Measurements from ENCODE around the gene NAT8. TPM values are rescaled to one million over a fixed set of nuclear protein-coding genes. Genes with fewer than 3 reads are reported as not detected.
A peak's percentile ranks its signal among the peaks of the same experiment; 100 is the strongest.
"Not testable (repeated sequence)": the region's sequence is repeated elsewhere in the genome, so short reads cannot be mapped to it uniquely, and the experiment has no call there.

Gene NAT8
- total RNA-seq, 2 experiments from 2014 or later: not detected

DNA sequence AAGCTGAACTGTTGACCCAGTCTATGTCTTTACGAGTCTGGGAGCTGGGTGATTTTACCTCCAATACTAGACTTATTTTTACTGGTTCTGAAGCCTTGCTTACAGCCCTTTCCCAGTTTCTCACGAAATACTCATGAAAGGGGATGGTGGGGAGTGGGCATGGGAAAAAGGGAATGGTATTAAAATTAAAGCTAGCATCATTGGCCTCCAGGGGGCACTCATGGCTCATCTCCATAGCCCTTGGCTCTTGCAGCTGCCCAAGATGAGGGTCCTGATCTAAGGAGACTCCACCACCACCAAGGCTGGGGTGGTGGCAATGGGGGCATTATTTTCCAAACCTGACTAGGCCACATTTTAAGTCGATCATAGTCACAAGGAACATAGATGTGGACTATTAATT, 22.3 kb downstream of the NAT8 start:
- H3K4me1 Mint-ChIP-seq (ENCODE audit: low read depth); H3K9me3 Mint-ChIP-seq; H3K36me3 Mint-ChIP-seq (ENCODE audit: low read depth); H3K4me3 Mint-ChIP-seq; H3K27me3 Mint-ChIP-seq; ATAC-seq; H3K27ac Mint-ChIP-seq; POLR2A ChIA-PET; intact Hi-C loops (cut with micrococcal nuclease): not testable (repeated sequence)
- TF ChIP-seq, protein P1, sequence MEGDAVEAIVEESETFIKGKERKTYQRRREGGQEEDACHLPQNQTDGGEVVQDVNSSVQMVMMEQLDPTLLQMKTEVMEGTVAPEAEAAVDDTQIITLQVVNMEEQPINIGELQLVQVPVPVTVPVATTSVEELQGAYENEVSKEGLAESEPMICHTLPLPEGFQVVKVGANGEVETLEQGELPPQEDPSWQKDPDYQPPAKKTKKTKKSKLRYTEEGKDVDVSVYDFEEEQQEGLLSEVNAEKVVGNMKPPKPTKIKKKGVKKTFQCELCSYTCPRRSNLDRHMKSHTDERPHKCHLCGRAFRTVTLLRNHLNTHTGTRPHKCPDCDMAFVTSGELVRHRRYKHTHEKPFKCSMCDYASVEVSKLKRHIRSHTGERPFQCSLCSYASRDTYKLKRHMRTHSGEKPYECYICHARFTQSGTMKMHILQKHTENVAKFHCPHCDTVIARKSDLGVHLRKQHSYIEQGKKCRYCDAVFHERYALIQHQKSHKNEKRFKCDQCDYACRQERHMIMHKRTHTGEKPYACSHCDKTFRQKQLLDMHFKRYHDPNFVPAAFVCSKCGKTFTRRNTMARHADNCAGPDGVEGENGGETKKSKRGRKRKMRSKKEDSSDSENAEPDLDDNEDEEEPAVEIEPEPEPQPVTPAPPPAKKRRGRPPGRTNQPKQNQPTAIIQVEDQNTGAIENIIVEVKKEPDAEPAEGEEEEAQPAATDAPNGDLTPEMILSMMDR (IDR thresholded peaks at IDR 0.05): peak; percentile 33
- peak; percentile 15 for DNase-seq
- CTCF ChIA-PET: interaction anchor here (1.1 kb wide), 3 partner anchors 10 to 69 kb away, joined by 3 to 5 read pairs (median 3); no protein-coding TSS in a partner anchor

DNA sequence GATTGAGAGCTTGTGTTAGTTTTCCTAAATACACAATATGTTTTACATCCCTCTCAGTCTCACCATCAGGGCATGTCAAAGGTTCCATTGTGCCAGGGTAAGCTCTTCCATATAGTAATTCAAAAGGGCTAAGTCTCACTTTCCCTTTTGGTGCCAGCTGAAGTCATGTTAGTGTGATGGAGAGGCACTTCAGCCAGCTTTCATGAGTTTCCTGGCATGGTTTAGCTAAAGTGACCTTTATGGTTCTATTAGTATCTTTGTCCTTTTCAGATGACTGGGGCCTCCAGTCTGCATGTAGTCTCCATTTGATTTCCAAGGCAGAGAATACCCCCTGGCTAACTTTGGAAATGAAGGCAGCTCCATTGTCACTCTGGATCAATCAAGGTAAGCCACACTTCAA, 27.2 kb downstream of the NAT8 start:
- CTCF ChIA-PET: interaction anchor here (1.0 to 1.1 kb wide), 2 partner anchors 17 to 19 kb away, joined by 3 to 4 read pairs; no protein-coding TSS in a partner anchor
- Mint-ChIP-seq H3K36me3 (ENCODE audit: low read depth) (peaks cover 4% of the 10 kb centered on the region), H3K27me3 (no peaks in the 10 kb centered on the region), H3K27ac (no peak overlapping the region), H3K4me1 (ENCODE audit: low read depth) (peaks cover 21% of the 10 kb centered on the region), H3K9me3 (no peaks in the 10 kb centered on the region), H3K4me3 (no peak overlapping the region)
- ATAC-seq: no peak
- POLR2A ChIA-PET: no interaction called here
- no peak for DNase-seq
- TF ChIP-seq, protein P1 (IDR thresholded peaks at IDR 0.05): no peak
- intact Hi-C loops (cut with micrococcal nuclease): no loop called here

DNA sequence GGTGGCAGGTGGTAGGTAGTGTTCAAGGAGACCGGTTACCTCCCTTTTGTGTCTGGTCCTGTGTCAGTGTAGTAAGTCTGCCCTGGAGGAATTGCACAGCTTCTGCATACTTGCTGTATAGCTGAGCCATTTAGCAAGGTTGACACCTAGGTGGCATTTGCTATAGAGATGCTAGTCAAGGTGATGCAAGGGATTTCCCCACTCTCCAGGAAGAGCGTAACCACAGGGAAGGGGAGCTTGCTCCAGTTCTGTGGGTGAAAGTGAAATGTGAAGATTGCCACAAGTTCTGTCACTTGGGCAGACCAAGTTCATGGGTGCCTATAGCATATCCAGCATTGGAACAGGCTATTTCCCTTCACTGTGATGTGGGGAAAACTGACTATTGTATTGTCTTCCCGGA, 28.1 kb downstream of the NAT8 start:
- TF ChIP-seq, protein P1 (IDR thresholded peaks at IDR 0.05): no peak
- Mint-ChIP-seq H3K9me3 (no peaks in the 10 kb centered on the region), H3K36me3 (ENCODE audit: low read depth) (peaks cover 4% of the 10 kb centered on the region), H3K27me3 (no peaks in the 10 kb centered on the region), H3K4me1 (ENCODE audit: low read depth) (peaks cover 21% of the 10 kb centered on the region), H3K27ac (no peak overlapping the region), H3K4me3 (no peak overlapping the region)
- CTCF ChIA-PET: interaction anchor here (1.0 to 1.1 kb wide), 2 partner anchors 18 to 19 kb away, joined by 3 to 4 read pairs; no protein-coding TSS in a partner anchor
- POLR2A ChIA-PET: no interaction called here
- intact Hi-C loops (cut with micrococcal nuclease): no loop called here
- ATAC-seq (peak; percentile 90), DNase-seq (peak; percentile 37)

DNA sequence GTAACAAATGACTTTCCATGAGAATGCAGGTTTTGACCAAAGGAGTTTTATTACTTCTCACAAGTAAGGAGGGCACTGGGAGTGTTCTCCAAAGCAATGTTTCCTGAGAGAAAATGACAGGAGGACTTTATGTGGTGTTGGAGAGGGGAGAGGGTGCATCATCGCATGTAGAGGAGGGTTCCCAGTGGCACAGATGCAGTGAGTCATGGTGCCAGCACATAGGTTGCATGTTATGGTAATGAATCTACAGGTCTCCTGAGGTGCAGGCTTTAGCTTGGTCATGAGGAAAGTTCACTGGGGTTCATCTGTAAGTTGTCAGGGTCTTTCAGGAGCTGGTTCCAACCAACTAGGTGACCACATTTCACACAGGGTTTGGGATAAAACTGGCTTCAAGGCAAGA, 30.4 kb downstream of the NAT8 start:
- ATAC-seq: no peak
- ChIA-PET POLR2A (no interaction called here), CTCF (no interaction called here)
- TF ChIP-seq, protein P1 (IDR thresholded peaks at IDR 0.05): no peak
- DNase-seq: no peak
- Mint-ChIP-seq H3K27me3 (no peaks in the 10 kb centered on the region), H3K4me1 (ENCODE audit: low read depth) (peaks cover 21% of the 10 kb centered on the region), H3K9me3 (no peaks in the 10 kb centered on the region), H3K4me3 (no peak overlapping the region), H3K27ac (no peak overlapping the region), H3K36me3 (ENCODE audit: low read depth) (peaks cover 11% of the 10 kb centered on the region)
- intact Hi-C loops (cut with micrococcal nuclease): no loop called here

DNA sequence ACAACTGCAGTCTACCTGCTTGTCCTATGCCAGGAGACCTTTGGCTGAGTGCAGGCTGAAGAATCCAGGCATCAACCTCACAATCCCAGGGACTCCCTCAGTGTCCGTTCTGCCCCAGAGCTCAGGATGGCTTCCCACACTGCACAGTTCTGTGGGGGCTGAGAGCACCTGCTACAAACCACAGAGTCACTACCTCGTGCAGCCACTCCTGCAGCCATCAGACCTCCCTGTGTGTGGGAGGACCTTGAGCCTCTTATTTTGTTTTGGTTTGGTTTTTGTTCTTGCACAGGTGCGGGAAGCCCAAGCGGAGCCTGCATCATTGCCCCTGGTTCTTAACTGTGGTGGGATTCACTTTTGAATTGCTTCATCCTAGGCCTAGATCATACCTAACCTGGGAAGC, 31.0 kb downstream of the NAT8 start:
- ATAC-seq: no peak
- H3K4me1 Mint-ChIP-seq (ENCODE audit: low read depth): peaks cover 21% of the 10 kb centered on the region
- POLR2A ChIA-PET: no interaction called here
- no peaks in the 10 kb centered on the region for H3K9me3 Mint-ChIP-seq
- no peak for DNase-seq
- intact Hi-C loops (cut with micrococcal nuclease): no loop called here
- H3K36me3 Mint-ChIP-seq (ENCODE audit: low read depth): peaks cover 11% of the 10 kb centered on the region
- H3K27ac Mint-ChIP-seq: no peak overlapping the region
- H3K4me3 Mint-ChIP-seq: no peak overlapping the region
- CTCF ChIA-PET: no interaction called here
- TF ChIP-seq, protein P1 (IDR thresholded peaks at IDR 0.05): no peak
- no peaks in the 10 kb centered on the region for H3K27me3 Mint-ChIP-seq

All from activated CD8-positive, alpha-beta T cell treated with anti-CD3 and anti-CD28 coated beads for 36 hours (primary cell).